ENCODE measurements around the gene ASB9. TPM values are rescaled to one million over a fixed set of nuclear protein-coding genes. Genes with fewer than 3 reads are reported as not detected.

Gene ASB9
- total RNA-seq, 1 donor from 2014 or later = 1.6 TPM

GRCh38 chrX:15224747-15225146 is 45.1 kb downstream of the ASB9 start:
- Mint-ChIP-seq H3K27ac (no peak overlapping the region), H3K9me3 (ENCODE audit: low read depth) (peaks cover 7% of the 10 kb centered on the region), H3K4me3 (ENCODE audit: low read depth) (no peak overlapping the region), H3K27me3 (peaks cover 3% of the 10 kb centered on the region), H3K4me1 (ENCODE audit: low read depth) (no peaks in the 10 kb centered on the region), H3K36me3 (ENCODE audit: insufficient read depth) (no peaks in the 10 kb centered on the region)
- no peak for DNase-seq (ENCODE audit: low spot score, unreplicated experiment)
- no peak for TF ChIP-seq CTCF (IDR thresholded peaks at IDR 0.05; ENCODE audit: unreplicated experiment)

GRCh38 chrX:15221321-15221720 is 48.6 kb downstream of the ASB9 start:
- Mint-ChIP-seq H3K27me3 (peaks cover 6% of the 10 kb centered on the region), H3K9me3 (ENCODE audit: low read depth) (peaks cover 15% of the 10 kb centered on the region), H3K4me1 (ENCODE audit: low read depth) (no peaks in the 10 kb centered on the region), H3K4me3 (ENCODE audit: low read depth) (no peak overlapping the region), H3K36me3 (ENCODE audit: insufficient read depth) (peaks cover 2% of the 10 kb centered on the region), H3K27ac (no peak overlapping the region)
- TF ChIP-seq CTCF (IDR thresholded peaks at IDR 0.05; ENCODE audit: unreplicated experiment) = no peak
- DNase-seq (ENCODE audit: low spot score, unreplicated experiment) = no peak

GRCh38 chrX:15217161-15217560 is 52.7 kb downstream of the ASB9 start:
- Mint-ChIP-seq H3K36me3 (ENCODE audit: insufficient read depth) (peaks cover 2% of the 10 kb centered on the region), H3K27ac (no peak overlapping the region), H3K9me3 (ENCODE audit: low read depth) (peaks cover 30% of the 10 kb centered on the region), H3K27me3 (peaks cover 6% of the 10 kb centered on the region), H3K4me3 (ENCODE audit: low read depth) (no peak overlapping the region), H3K4me1 (ENCODE audit: low read depth) (peaks cover 3% of the 10 kb centered on the region)
- TF ChIP-seq CTCF (IDR thresholded peaks at IDR 0.05; ENCODE audit: unreplicated experiment) = no peak
- DNase-seq (ENCODE audit: low spot score, unreplicated experiment) = no peak

DNA sequence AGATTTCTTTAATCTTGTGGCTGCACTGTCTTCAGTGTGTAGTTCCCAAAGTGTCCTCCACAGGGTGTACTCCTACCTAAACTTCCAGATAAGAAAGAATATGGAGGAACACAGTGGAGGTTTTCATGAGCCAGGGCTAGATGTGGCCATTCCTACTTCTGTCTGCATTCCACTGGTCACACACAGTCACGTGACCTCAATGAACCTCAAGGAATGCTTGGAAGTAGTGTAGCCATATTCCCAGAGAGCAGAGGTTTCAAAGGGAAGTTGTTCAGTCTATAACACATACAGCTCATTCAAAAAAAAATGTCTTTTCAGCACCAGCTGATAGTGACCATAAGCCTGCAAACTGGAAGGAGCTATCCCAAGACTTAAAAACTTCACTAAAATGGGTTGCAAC is 53.6 kb downstream of the ASB9 start:
- TF ChIP-seq CTCF (IDR thresholded peaks at IDR 0.05; ENCODE audit: unreplicated experiment) = no peak
- peaks cover 6% of the 10 kb centered on the region for H3K27me3 Mint-ChIP-seq

DNA sequence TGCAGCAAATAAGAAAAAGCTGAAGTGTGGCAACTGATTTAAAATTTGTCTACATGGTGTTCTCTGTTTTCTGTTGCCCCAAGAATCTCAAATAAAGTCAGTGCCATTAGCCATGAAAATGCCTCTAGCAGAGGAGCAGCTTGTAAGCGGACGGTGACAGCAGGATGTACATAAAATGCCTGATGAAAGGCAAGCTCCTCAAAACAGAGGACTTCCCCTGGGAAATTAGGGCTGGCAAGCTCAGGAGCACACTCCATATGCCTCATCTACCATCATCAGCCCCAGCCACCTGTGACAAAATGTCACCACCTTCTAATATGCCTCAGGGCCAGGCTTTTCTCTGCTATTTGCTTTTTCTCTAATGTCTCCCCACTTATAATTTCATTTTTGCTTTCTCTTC is 54.5 kb downstream of the ASB9 start:
- no peak for TF ChIP-seq CTCF (IDR thresholded peaks at IDR 0.05; ENCODE audit: unreplicated experiment)
- DNase-seq (ENCODE audit: low spot score, unreplicated experiment) = no peak
- H3K27ac Mint-ChIP-seq = no peak overlapping the region
- peaks cover 3% of the 10 kb centered on the region for H3K4me1 Mint-ChIP-seq (ENCODE audit: low read depth)
- H3K9me3 Mint-ChIP-seq (ENCODE audit: low read depth) = peaks cover 25% of the 10 kb centered on the region
- peaks cover 2% of the 10 kb centered on the region for H3K36me3 Mint-ChIP-seq (ENCODE audit: insufficient read depth)
- H3K4me3 Mint-ChIP-seq (ENCODE audit: low read depth) = no peak overlapping the region
- peaks cover 3% of the 10 kb centered on the region for H3K27me3 Mint-ChIP-seq

More for the DNA sequence above, 53.6 kb downstream of the ASB9 start:
- peaks cover 30% of the 10 kb centered on the region for H3K9me3 Mint-ChIP-seq (ENCODE audit: low read depth)
- DNase-seq (ENCODE audit: low spot score, unreplicated experiment) = no peak
- peaks cover 2% of the 10 kb centered on the region for H3K36me3 Mint-ChIP-seq (ENCODE audit: insufficient read depth)
- H3K4me1 Mint-ChIP-seq (ENCODE audit: low read depth) = peaks cover 3% of the 10 kb centered on the region
- no peak overlapping the region for H3K27ac Mint-ChIP-seq
- no peak overlapping the region for H3K4me3 Mint-ChIP-seq (ENCODE audit: low read depth)

All from progenitor cell of endocrine pancreas (in vitro differentiated cells).